Hepatocyte (in vitro differentiated cells): ENCODE results near the gene CST7. TPM values are rescaled to one million over a fixed set of nuclear protein-coding genes. Genes with fewer than 3 reads are reported as not detected.
"Not testable (repeated sequence)": the region's sequence is repeated elsewhere in the genome, so short reads cannot be mapped to it uniquely, and the experiment has no call there.

Experiments
- DNase-seq: peaks from one replicate; pipeline ENCODE4 v3.0.0-alpha.2; 2016; ENCODE audit warnings: low spot score
- H2AFZ ChIP-seq: fragments of 200-600 bp; sonication (generic); 2 replicates; pipeline ENCODE4 v1.6.0; 2016; ENCODE audit warnings: antibody characterized with exemption, mild to moderate bottlenecking
- H3K27ac ChIP-seq: fragments of 200-600 bp; sonication (generic); 2 replicates; pipeline ENCODE4 v1.5.1; 2016; ENCODE audit warnings: mild to moderate bottlenecking
- H3K27me3 ChIP-seq: fragments of 200-600 bp; sonication (generic); 2 replicates; pipeline ENCODE4 v1.6.1; 2016
- H3K36me3 ChIP-seq: fragments of 200-600 bp; sonication (generic); replicated peaks from 2 replicates; pipeline ENCODE4 v1.5.1; 2016; ENCODE audit warnings: low read depth; ENCODE audit not compliant: insufficient read depth
- H3K4me1 ChIP-seq: fragments of 200-600 bp; sonication (generic); 2 replicates; pipeline ENCODE4 v1.5.1; 2016; ENCODE audit warnings: mild to moderate bottlenecking, moderate library complexity; ENCODE audit not compliant: insufficient read depth
- H3K4me2 ChIP-seq: fragments of 200-600 bp; sonication (generic); 2 replicates; pipeline ENCODE4 v1.6.0; 2016
- H3K4me3 ChIP-seq: fragments of 200-600 bp; sonication (generic); 2 replicates; pipeline ENCODE4 v1.5.1; 2016; ENCODE audit warnings: mild to moderate bottlenecking
- H3K79me2 ChIP-seq: fragments of 200-600 bp; sonication (generic); 2 replicates; pipeline ENCODE4 v1.6.0; 2017; ENCODE audit warnings: mild to moderate bottlenecking
- H3K9me2 ChIP-seq: fragments of 200-600 bp; sonication (generic); replicated peaks from 2 replicates; pipeline ENCODE4 v1.6.0; 2017; ENCODE audit warnings: mild to moderate bottlenecking; ENCODE audit not compliant: insufficient read depth
- H3K9me3 ChIP-seq: fragments of 200-600 bp; sonication (generic); 2 replicates; pipeline ENCODE4 v1.5.1; 2016; ENCODE audit warnings: low read depth, mild to moderate bottlenecking
- H4K20me1 ChIP-seq: fragments of 200-600 bp; sonication (generic); 2 replicates; pipeline ENCODE4 v1.6.0; 2016; ENCODE audit warnings: mild to moderate bottlenecking; ENCODE audit not compliant: insufficient read depth, poor library complexity, severe bottlenecking
- CTCF ChIP-seq: fragments of 200-600 bp; sonication (generic); IDR thresholded peaks from 2 replicates; pipeline ENCODE4 v1.5.1; 2016; ENCODE audit warnings: antibody characterized with exemption, mild to moderate bottlenecking; ENCODE audit not compliant: poor library complexity
- EZH2 ChIP-seq: fragments of 200-600 bp; sonication (generic); IDR thresholded peaks from 2 replicates; pipeline ENCODE4 v1.6.1; 2016; ENCODE audit warnings: antibody characterized with exemption, mild to moderate bottlenecking, borderline replicate concordance
- EZH2phosphoT487 ChIP-seq: fragments of 200-600 bp; sonication (generic); IDR thresholded peaks from one replicate; pipeline ENCODE4 v1.6.1; 2018; ENCODE audit warnings: antibody characterized with exemption, mild to moderate bottlenecking, low read depth, moderate library complexity; ENCODE audit not compliant: unreplicated experiment, severe bottlenecking
- WGBS: methylation state at CpG from one replicate; pipeline ENCODE4 v1.1.6; 2016; ENCODE audit warnings: low lambda C conversion rate; ENCODE audit errors: missing lambda C conversion rate; 5-methylcytosine and 5-hydroxymethylcytosine counted together
- polyA plus RNA-seq: library from polyadenylated mRNA; unstranded; fragments of >200 nt; fragmentation: Nextera tagmentation; extraction: Ambion mirVana; gene quantifications from 2 replicates; pipeline ENCODE4 v1.2.1, GENCODE V29; 2016
- total RNA-seq: library from RNA; depleted of rRNA; stranded (reverse); fragments of >200 nt; gene quantifications from 2 replicates; pipeline ENCODE4 v1.2.3, GENCODE V29; 2014

The CST7 gene
- total and polyA plus RNA-seq, 2 experiments from 2014 or later = not detected

GRCh38 chr20:24999568-24999967 lies 50.5 kb downstream of the CST7 start:
- Histone ChIP-seq H3K36me3 (no peaks in the 10 kb centered on the region), H3K27me3 (no peaks in the 10 kb centered on the region), H3K79me2 (no peaks in the 10 kb centered on the region), H2AFZ (no peak overlapping the region), H4K20me1 (no peaks in the 10 kb centered on the region), H3K9me2 (no peaks in the 10 kb centered on the region), H3K27ac (no peak overlapping the region), H3K4me1 (no peaks in the 10 kb centered on the region), H3K9me3 (no peaks in the 10 kb centered on the region), H3K4me2 (no peak overlapping the region), H3K4me3 (no peak overlapping the region)
- no peak for DNase-seq
- 62% methylated on average over 4 of the region's 4 CpGs for WGBS
- no peak for TF ChIP-seq EZH2phosphoT487
- no peak for TF ChIP-seq EZH2
- no peak for TF ChIP-seq CTCF

- Histone ChIP-seq H3K4me2 (no peak overlapping the region), H3K4me1 (no peaks in the 10 kb centered on the region), H2AFZ (no peak overlapping the region), H3K36me3 (no peaks in the 10 kb centered on the region), H3K9me2 (no peaks in the 10 kb centered on the region), H3K79me2 (no peaks in the 10 kb centered on the region), H3K4me3 (no peak overlapping the region), H3K27ac (no peak overlapping the region), H3K9me3 (no peaks in the 10 kb centered on the region), H4K20me1 (no peaks in the 10 kb centered on the region), H3K27me3 (no peaks in the 10 kb centered on the region)
- DNase-seq = peak; percentile 55
- TF ChIP-seq EZH2 (no peak), CTCF (no peak), EZH2phosphoT487 (no peak)
- WGBS = 54% methylated on average over 4 of the region's 4 CpGs
Observed at GRCh38 chr20:25000268-25000801, 51.3 kb downstream of the CST7 start.

- not testable (repeated sequence) for H4K20me1 ChIP-seq, H3K4me3 ChIP-seq, H3K9me2 ChIP-seq, H3K27ac ChIP-seq, H3K4me1 ChIP-seq, H3K27me3 ChIP-seq, H3K79me2 ChIP-seq, DNase-seq, H3K4me2 ChIP-seq, H2AFZ ChIP-seq, H3K36me3 ChIP-seq, H3K9me3 ChIP-seq
- WGBS = 96% methylated on average over 4 of the region's 4 CpGs
Observed at GRCh38 chr20:25001323-25001722, 52.3 kb downstream of the CST7 start.

- H3K79me2 ChIP-seq = no peaks in the 10 kb centered on the region
- no peaks in the 10 kb centered on the region for H3K36me3 ChIP-seq
- no peak for DNase-seq
- H3K4me3 ChIP-seq = no peak overlapping the region
- WGBS = 87% methylated on average over 1 of the region's 1 CpG
- TF ChIP-seq EZH2 (no peak), CTCF (no peak), EZH2phosphoT487 (no peak)
- H3K9me2 ChIP-seq = no peaks in the 10 kb centered on the region
- H3K9me3 ChIP-seq = no peaks in the 10 kb centered on the region
- no peak overlapping the region for H3K27ac ChIP-seq
- no peak overlapping the region for H3K4me2 ChIP-seq
- H3K27me3 ChIP-seq = no peaks in the 10 kb centered on the region
- H3K4me1 ChIP-seq = no peaks in the 10 kb centered on the region
- no peak overlapping the region for H2AFZ ChIP-seq
- H4K20me1 ChIP-seq = no peaks in the 10 kb centered on the region
Observed at GRCh38 chr20:25003002-25003401, 53.9 kb downstream of the CST7 start.
